OCI-LY7 (cell line): Measurements from ENCODE around the gene FCMR. TPM values are rescaled to one million over a fixed set of nuclear protein-coding genes. Genes with fewer than 3 reads are reported as not detected.

Source experiments
- BruUV-seq: library from RNA; stranded (reverse); fragments of 400-500 nt; replicated peaks from 2 replicates; lab custom pipeline; 2021; lab: Mats Ljungman, UMichigan
- CTCF ChIA-PET: fragments of 300-600 bp; sonication (Branson Sonifier 250); formaldehyde crosslinking; loops from one replicate; lab custom pipeline; 2022; ENCODE audit warnings: antibody characterized with exemption; ENCODE audit not compliant: unreplicated experiment; lab: Charles Lee
- POLR2A ChIA-PET: fragments of 300-600 bp; sonication (Branson Sonifier 250); formaldehyde crosslinking; loops from one replicate; lab custom pipeline; 2022; ENCODE audit warnings: antibody characterized with exemption; lab: Charles Lee
- DNase-seq: peaks from one replicate; pipeline ENCODE4 v3.0.0-alpha.2; 2015; ENCODE audit warnings: low spot score
- H2AFZ ChIP-seq: fragments of 200-600 bp; sonication (generic), shearing (Covaris generic); 2 replicates; pipeline ENCODE4 v1.6.1; 2014; ENCODE audit warnings: mild to moderate bottlenecking, antibody characterized with exemption, low read length, moderate library complexity
- H3K27ac ChIP-seq: fragments of 200-600 bp; sonication (generic); 2 replicates; pipeline ENCODE4 v1.5.1; 2014; ENCODE audit warnings: mixed run types, low read depth, mild to moderate bottlenecking, moderate library complexity, low read length, inconsistent platforms; ENCODE audit not compliant: poor library complexity, severe bottlenecking
- H3K36me3 ChIP-seq: fragments of 200-600 bp; sonication (generic); 2 replicates; pipeline ENCODE4 v1.6.1; 2014; ENCODE audit warnings: mild to moderate bottlenecking, antibody characterized with exemption, low read length, moderate library complexity, mixed read lengths; ENCODE audit not compliant: insufficient read depth
- H3K4me1 ChIP-seq: fragments of 200-600 bp; sonication (generic); 2 replicates; pipeline ENCODE4 v1.5.1; 2014; ENCODE audit warnings: mild to moderate bottlenecking, low read length; ENCODE audit not compliant: insufficient read depth, poor library complexity, severe bottlenecking
- H3K4me2 ChIP-seq: fragments of 200-600 bp; sonication (generic); 2 replicates; pipeline ENCODE4 v1.6.1; 2014; ENCODE audit warnings: mild to moderate bottlenecking, low read length
- H3K4me3 ChIP-seq: fragments of 200-600 bp; sonication (generic); 2 replicates; pipeline ENCODE4 v1.5.1; 2014; ENCODE audit warnings: mild to moderate bottlenecking, low read depth, low read length; ENCODE audit not compliant: poor library complexity, severe bottlenecking
- H3K79me2 ChIP-seq: fragments of 200-600 bp; sonication (generic); 2 replicates; pipeline ENCODE4 v1.6.1; 2016; ENCODE audit warnings: low read depth, mild to moderate bottlenecking, low read length, moderate library complexity, mixed read lengths; ENCODE audit not compliant: insufficient read depth
- H3K9me2 ChIP-seq: fragments of 200-600 bp; sonication (generic); 2 replicates; pipeline ENCODE4 v1.6.1; 2016; ENCODE audit warnings: mild to moderate bottlenecking, low read length, mixed read lengths; ENCODE audit not compliant: insufficient read depth
- H3K9me3 ChIP-seq: fragments of 200-600 bp; sonication (generic); 2 replicates; pipeline ENCODE4 v1.6.1; 2014; ENCODE audit warnings: mild to moderate bottlenecking, mixed run types, low read length, mixed read lengths
- H4K20me1 ChIP-seq: fragments of 200-600 bp; sonication (generic); 2 replicates; pipeline ENCODE4 v1.6.1; 2014; ENCODE audit warnings: mild to moderate bottlenecking, antibody characterized with exemption, low read length, moderate library complexity, mixed read lengths; ENCODE audit not compliant: insufficient read depth
- EZH2phosphoT487 ChIP-seq: fragments of 200-600 bp; sonication (generic); IDR thresholded peaks from 2 replicates; pipeline ENCODE4 v1.6.1; 2018; ENCODE audit warnings: low read depth, borderline replicate concordance, mild to moderate bottlenecking, mixed run types, antibody characterized with exemption, low read length, moderate library complexity, mixed read lengths
- intact Hi-C: fragments of 100-400 bp; cut with micrococcal nuclease; formaldehyde crosslinking; loops from one replicate; pipeline ENCODE4 v1.10.0; 2022; ENCODE audit not compliant: unreplicated experiment
- total RNA-seq, 2 experiments: library from RNA; depleted of rRNA in 1 of 2; stranded (reverse); fragments of >200 nt in 1 of 2; shearing (Covaris generic) in 1 of 2; gene quantifications; 2 replicates each; pipeline ENCODE4 v1.2.3, GENCODE V29; 2014 to 2022
- TF ChIP-seq, protein P1 (sequence below): fragments of 200-600 bp; sonication (generic); conservative IDR thresholded peaks from 2 replicates; pipeline ENCODE4 v1.5.1; 2014; ENCODE audit warnings: mild to moderate bottlenecking, antibody characterized with exemption, low read length, moderate library complexity, mixed read lengths

Gene FCMR
- total RNA-seq, 2 experiments from 2014 or later, result 5.2 to 9.2 TPM

DNA sequence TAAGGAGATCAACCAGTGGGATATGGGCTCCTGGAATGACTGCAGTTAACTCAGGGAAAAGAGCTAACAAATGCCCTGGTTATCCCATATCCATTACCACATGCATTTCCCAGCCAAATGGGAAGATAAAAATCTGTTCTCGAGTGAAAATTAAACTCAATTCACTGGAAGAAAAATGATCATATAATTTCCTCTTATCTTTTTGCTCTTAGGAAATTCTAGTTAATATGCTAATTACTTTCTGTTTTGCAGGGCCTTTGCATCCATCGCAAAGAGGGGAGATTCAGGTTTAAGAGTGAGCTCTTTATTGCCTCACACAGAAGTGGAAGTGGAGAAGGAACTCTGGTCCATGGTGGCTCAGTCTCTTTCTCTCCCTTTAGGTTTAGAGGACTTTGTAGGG is 28.4 kb downstream of the FCMR start:
- POLR2A ChIA-PET, result no interaction called here
- TF ChIP-seq, protein P1, sequence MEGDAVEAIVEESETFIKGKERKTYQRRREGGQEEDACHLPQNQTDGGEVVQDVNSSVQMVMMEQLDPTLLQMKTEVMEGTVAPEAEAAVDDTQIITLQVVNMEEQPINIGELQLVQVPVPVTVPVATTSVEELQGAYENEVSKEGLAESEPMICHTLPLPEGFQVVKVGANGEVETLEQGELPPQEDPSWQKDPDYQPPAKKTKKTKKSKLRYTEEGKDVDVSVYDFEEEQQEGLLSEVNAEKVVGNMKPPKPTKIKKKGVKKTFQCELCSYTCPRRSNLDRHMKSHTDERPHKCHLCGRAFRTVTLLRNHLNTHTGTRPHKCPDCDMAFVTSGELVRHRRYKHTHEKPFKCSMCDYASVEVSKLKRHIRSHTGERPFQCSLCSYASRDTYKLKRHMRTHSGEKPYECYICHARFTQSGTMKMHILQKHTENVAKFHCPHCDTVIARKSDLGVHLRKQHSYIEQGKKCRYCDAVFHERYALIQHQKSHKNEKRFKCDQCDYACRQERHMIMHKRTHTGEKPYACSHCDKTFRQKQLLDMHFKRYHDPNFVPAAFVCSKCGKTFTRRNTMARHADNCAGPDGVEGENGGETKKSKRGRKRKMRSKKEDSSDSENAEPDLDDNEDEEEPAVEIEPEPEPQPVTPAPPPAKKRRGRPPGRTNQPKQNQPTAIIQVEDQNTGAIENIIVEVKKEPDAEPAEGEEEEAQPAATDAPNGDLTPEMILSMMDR, result no peak
- TF ChIP-seq EZH2phosphoT487, result no peak
- Histone ChIP-seq H3K27ac (no peak overlapping the region), H4K20me1 (no peaks in the 10 kb centered on the region), H3K4me3 (no peak overlapping the region), H2AFZ (no peak overlapping the region), H3K9me2 (no peaks in the 10 kb centered on the region), H3K4me1 (no peaks in the 10 kb centered on the region), H3K79me2 (no peaks in the 10 kb centered on the region), H3K4me2 (no peak overlapping the region), H3K9me3 (no peaks in the 10 kb centered on the region), H3K36me3 (no peaks in the 10 kb centered on the region)
- no TSS peak for BruUV-seq
- CTCF ChIA-PET, result no interaction called here
- intact Hi-C loops, result no loop called here
- DNase-seq, result no peak

GRCh38 chr1:206892351-206892984 is 29.3 kb downstream of the FCMR start:
- H3K27ac ChIP-seq, result no peak overlapping the region
- H3K36me3 ChIP-seq, result no peaks in the 10 kb centered on the region
- no peak for DNase-seq
- intact Hi-C loops, result no loop called here
- H3K9me3 ChIP-seq, result no peaks in the 10 kb centered on the region
- ChIA-PET POLR2A (no interaction called here), CTCF (interaction anchor here (0.6 kb wide), 1 partner anchor 242 kb away, joined by 3 read pairs; no protein-coding TSS in a partner anchor)
- H3K9me2 ChIP-seq, result no peaks in the 10 kb centered on the region
- H3K4me2 ChIP-seq, result no peak overlapping the region
- no peak overlapping the region for H2AFZ ChIP-seq
- H3K79me2 ChIP-seq, result no peaks in the 10 kb centered on the region
- no peak overlapping the region for H3K4me3 ChIP-seq
- BruUV-seq, result no TSS peak
- no peak for TF ChIP-seq EZH2phosphoT487
- H3K4me1 ChIP-seq, result no peaks in the 10 kb centered on the region
- H4K20me1 ChIP-seq, result no peaks in the 10 kb centered on the region

- Histone ChIP-seq H3K4me2 (no peak overlapping the region), H3K79me2 (no peaks in the 10 kb centered on the region), H2AFZ (no peak overlapping the region), H3K4me1 (no peaks in the 10 kb centered on the region), H3K9me3 (no peaks in the 10 kb centered on the region), H3K9me2 (no peaks in the 10 kb centered on the region), H3K27ac (no peak overlapping the region), H3K36me3 (no peaks in the 10 kb centered on the region), H4K20me1 (no peaks in the 10 kb centered on the region), H3K4me3 (no peak overlapping the region)
- no peak for TF ChIP-seq EZH2phosphoT487
- TF ChIP-seq, protein P1, result no peak
- ChIA-PET CTCF (no interaction called here), POLR2A (no interaction called here)
- no peak for DNase-seq
- BruUV-seq, result no TSS peak
- intact Hi-C loops, result no loop called here
Measured at GRCh38 chr1:206891412-206891811, 30.3 kb downstream of the FCMR start.
